Trophoblast cell (in vitro differentiated cells and primary cell): ENCODE measurements around the gene HYPK.
"Not testable (repeated sequence)": the region's sequence is repeated elsewhere in the genome, so short reads cannot be mapped to it uniquely, and the experiment has no call there.

Source experiments
- DNase-seq, 2 donors: peaks; one replicate each; pipeline ENCODE4 v3.0.0-alpha.2; 2016
- H2AFZ ChIP-seq: 2 replicates; pipeline ENCODE4 v1.6.1; 2013; ENCODE audit warnings: low read length, moderate library complexity, mild to moderate bottlenecking; ENCODE audit not compliant: insufficient read depth, poor library complexity
- H2AK5ac ChIP-seq: 2 replicates; pipeline ENCODE4 v1.6.1; 2013; ENCODE audit warnings: mild to moderate bottlenecking, low read length
- H2BK120ac ChIP-seq: 2 replicates; pipeline ENCODE4 v1.6.1; 2013; ENCODE audit warnings: low read length, mild to moderate bottlenecking, moderate library complexity; ENCODE audit not compliant: insufficient read depth, poor library complexity
- H2BK12ac ChIP-seq: 2 replicates; pipeline ENCODE4 v1.6.1; 2013; ENCODE audit warnings: mild to moderate bottlenecking, low read length, moderate library complexity
- H2BK5ac ChIP-seq: 2 replicates; pipeline ENCODE4 v1.6.1; 2013; ENCODE audit warnings: low read length, low read depth, moderate library complexity, mild to moderate bottlenecking; ENCODE audit not compliant: poor library complexity
- H3K14ac ChIP-seq: 2 replicates; pipeline ENCODE4 v1.6.1; 2013; ENCODE audit warnings: mild to moderate bottlenecking, low read length
- H3K18ac ChIP-seq: 2 replicates; pipeline ENCODE4 v1.6.1; 2013; ENCODE audit warnings: mild to moderate bottlenecking, low read length
- H3K23ac ChIP-seq: 2 replicates; pipeline ENCODE4 v1.6.1; 2013; ENCODE audit warnings: low read length
- H3K27ac ChIP-seq: 2 replicates; pipeline ENCODE4 v1.5.1; 2013; ENCODE audit warnings: low read depth, mild to moderate bottlenecking, inconsistent platforms, low read length, moderate library complexity
- H3K27me3 ChIP-seq: 2 replicates; pipeline ENCODE4 v1.6.1; 2013; ENCODE audit warnings: inconsistent platforms, mild to moderate bottlenecking, low read length, moderate library complexity; ENCODE audit not compliant: insufficient read depth
- H3K36me3 ChIP-seq, 2 experiments: 1 replicate in 1 of 2; 2 replicates in 1 of 2; pipeline ENCODE4 v1.6.1; 2013; ENCODE audit warnings: low read length in 2 of 2, mild to moderate bottlenecking in 2 of 2, moderate library complexity in 1 of 2; ENCODE audit not compliant: insufficient read depth in 2 of 2, control insufficient read depth in 1 of 2
- H3K4ac ChIP-seq: 2 replicates; pipeline ENCODE4 v1.6.1; 2013; ENCODE audit warnings: low read depth, mild to moderate bottlenecking, low read length, moderate library complexity
- H3K4me1 ChIP-seq, 2 experiments: 1 replicate in 1 of 2; 2 replicates in 1 of 2; pipeline ENCODE4 v1.6.1; 2013; ENCODE audit warnings: low read length in 2 of 2, mild to moderate bottlenecking in 2 of 2, moderate library complexity in 1 of 2; ENCODE audit not compliant: insufficient read depth in 2 of 2, control insufficient read depth in 1 of 2
- H3K4me2 ChIP-seq: 2 replicates; pipeline ENCODE4 v1.6.1; 2013; ENCODE audit warnings: inconsistent platforms, mild to moderate bottlenecking, low read length, moderate library complexity
- H3K4me3 ChIP-seq: 2 replicates; pipeline ENCODE4 v1.5.1; 2013; ENCODE audit warnings: mild to moderate bottlenecking, low read depth, low read length, inconsistent platforms
- H3K79me1 ChIP-seq: one replicate; pipeline ENCODE4 v1.6.1; 2013; ENCODE audit warnings: low read length
- H3K79me2 ChIP-seq: 2 replicates; pipeline ENCODE4 v1.6.1; 2013; ENCODE audit warnings: low read length, mild to moderate bottlenecking; ENCODE audit not compliant: control insufficient read depth, insufficient read depth, poor library complexity
- H3K9ac ChIP-seq: 2 replicates; pipeline ENCODE4 v1.6.1; 2013; ENCODE audit warnings: mild to moderate bottlenecking, low read length
- H3K9me3 ChIP-seq: 2 replicates; pipeline ENCODE4 v1.6.1; 2013; ENCODE audit warnings: low read depth, mild to moderate bottlenecking, control low read depth, inconsistent platforms, low read length; ENCODE audit not compliant: insufficient read depth
- H4K12ac ChIP-seq: 2 replicates; pipeline ENCODE4 v1.6.1; 2013; ENCODE audit warnings: low read depth, mild to moderate bottlenecking, low read length, moderate library complexity
- H4K8ac ChIP-seq: 2 replicates; pipeline ENCODE4 v1.6.1; 2013; ENCODE audit warnings: low read depth, mild to moderate bottlenecking, low read length, moderate library complexity
- H4K91ac ChIP-seq: one replicate; pipeline ENCODE4 v1.6.1; 2013; ENCODE audit warnings: low read depth, mild to moderate bottlenecking, low read length, moderate library complexity
- WGBS: extraction: QIAGEN DNeasy Blood & Tissue Kit; methylation state at CpG from one replicate; pipeline ENCODE4 v1.1.7; 2013; ENCODE audit warnings: missing lambda C conversion rate; ENCODE audit not compliant: insufficient read length, insufficient coverage; ENCODE audit errors: extremely low coverage; 5-methylcytosine and 5-hydroxymethylcytosine counted together

Gene HYPK

GRCh38 chr15:43832485-43832884 is 32.1 kb downstream of the HYPK start:
- H3K79me1 ChIP-seq, H4K8ac ChIP-seq, DNase-seq, H3K4me1 ChIP-seq, H2BK12ac ChIP-seq, H2BK5ac ChIP-seq, H3K4me3 ChIP-seq, H2AFZ ChIP-seq, H2AK5ac ChIP-seq, H3K4me2 ChIP-seq, H3K9ac ChIP-seq, H4K91ac ChIP-seq, H3K18ac ChIP-seq, H3K27me3 ChIP-seq, H3K79me2 ChIP-seq, H3K9me3 ChIP-seq, H3K4ac ChIP-seq, H3K27ac ChIP-seq, H3K36me3 ChIP-seq, H3K23ac ChIP-seq, H2BK120ac ChIP-seq, H3K14ac ChIP-seq, H4K12ac ChIP-seq: not testable (repeated sequence)
- no CpG with 5 or more reads among the region's 6 CpGs for WGBS

DNA sequence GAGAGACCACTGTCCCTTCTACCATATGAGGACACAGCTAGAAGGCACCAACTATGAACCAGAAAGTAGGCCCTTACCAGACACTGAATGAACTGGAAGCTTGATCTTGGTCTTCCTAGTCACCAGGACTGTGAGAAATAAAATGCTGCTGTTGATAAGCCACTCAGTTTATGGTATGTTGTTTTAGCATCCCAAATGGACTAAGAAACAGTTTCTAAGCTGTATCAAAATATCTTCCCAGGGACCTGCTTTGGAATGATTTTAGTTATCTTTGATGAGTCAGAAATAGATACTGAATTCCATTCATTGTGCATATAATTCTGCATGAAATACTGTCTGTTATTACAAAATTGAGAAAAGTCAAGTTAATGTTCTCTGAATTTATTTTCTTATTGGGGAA is 45.0 kb downstream of the HYPK start:
- Histone ChIP-seq H3K18ac (no peak overlapping the region), H3K27ac (no peak overlapping the region), H3K79me1 (no peaks in the 10 kb centered on the region), H3K4me2 (no peak overlapping the region), H3K27me3 (no peaks in the 10 kb centered on the region), H3K14ac (no peak overlapping the region), H3K79me2 (no peaks in the 10 kb centered on the region), H2BK5ac (no peak overlapping the region), H3K9me3 (no peaks in the 10 kb centered on the region), H2AK5ac (no peak overlapping the region), H3K4ac (no peak overlapping the region), H3K9ac (no peak overlapping the region), H2BK120ac (no peak overlapping the region), H3K23ac (no peak overlapping the region), H2AFZ (no peak overlapping the region), H4K12ac (no peak overlapping the region), H3K36me3 (peaks cover 3 to 12% of the 10 kb centered on the region in 2 experiments), H4K8ac (no peak overlapping the region), H2BK12ac (no peak overlapping the region), H3K4me1 (no peaks in the 10 kb centered on the region), H3K4me3 (no peak overlapping the region), H4K91ac (no peak overlapping the region)
- no peak for DNase-seq

DNA sequence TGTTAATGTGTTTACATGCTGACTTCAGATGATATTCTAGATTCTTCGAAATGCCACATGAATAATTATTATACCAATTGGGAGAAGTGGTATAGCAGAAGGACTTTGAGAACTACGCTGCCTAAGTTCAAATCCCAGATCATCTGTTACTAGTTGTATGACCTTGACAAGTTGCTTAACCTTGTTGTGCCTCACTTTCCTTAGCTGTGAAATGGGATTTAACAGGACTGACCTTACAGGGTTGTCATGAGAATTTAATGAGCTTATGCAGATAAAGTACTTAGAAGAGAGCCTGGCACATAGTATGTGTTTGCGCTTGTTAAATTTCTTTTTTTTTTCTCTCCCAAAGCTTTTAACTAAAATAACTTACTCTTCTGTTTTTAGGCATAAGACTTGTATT is 50.9 kb downstream of the HYPK start:
- no peaks in the 10 kb centered on the region for H3K4me1 ChIP-seq
- H3K4ac ChIP-seq = no peak overlapping the region
- H2BK120ac ChIP-seq = no peak overlapping the region
- H3K9ac ChIP-seq = no peak overlapping the region
- H2BK12ac ChIP-seq = no peak overlapping the region
- H3K4me2 ChIP-seq = no peak overlapping the region
- no CpG with 5 or more reads among the region's 3 CpGs for WGBS
- H3K14ac ChIP-seq = no peak overlapping the region
- H3K18ac ChIP-seq = no peak overlapping the region
- no peaks in the 10 kb centered on the region for H3K79me2 ChIP-seq
- H3K9me3 ChIP-seq = no peaks in the 10 kb centered on the region
- H3K4me3 ChIP-seq = no peak overlapping the region
- no peak for DNase-seq
- peaks cover 2 to 12% of the 10 kb centered on the region in 2 experiments for H3K36me3 ChIP-seq
- no peak overlapping the region for H4K12ac ChIP-seq
- no peaks in the 10 kb centered on the region for H3K27me3 ChIP-seq
- no peak overlapping the region for H2AFZ ChIP-seq
- no peak overlapping the region for H3K23ac ChIP-seq
- no peak overlapping the region for H4K8ac ChIP-seq
- H4K91ac ChIP-seq = no peak overlapping the region
- H2BK5ac ChIP-seq = no peak overlapping the region
- H2AK5ac ChIP-seq = no peak overlapping the region
- H3K79me1 ChIP-seq = no peaks in the 10 kb centered on the region
- no peak overlapping the region for H3K27ac ChIP-seq

- Histone ChIP-seq H2BK5ac (no peak overlapping the region), H3K79me2 (no peaks in the 10 kb centered on the region), H3K27me3 (no peaks in the 10 kb centered on the region), H3K4me2 (no peak overlapping the region), H3K36me3 (peaks cover 2 to 9% of the 10 kb centered on the region in 2 experiments), H3K4ac (no peak overlapping the region), H4K8ac (no peak overlapping the region), H3K18ac (no peak overlapping the region), H2BK120ac (no peak overlapping the region), H3K23ac (no peak overlapping the region), H2AFZ (no peak overlapping the region), H3K4me1 (no peaks in the 10 kb centered on the region), H2BK12ac (no peak overlapping the region), H3K14ac (no peak overlapping the region), H3K9me3 (no peaks in the 10 kb centered on the region), H4K91ac (no peak overlapping the region), H3K4me3 (no peak overlapping the region), H2AK5ac (no peak overlapping the region), H3K27ac (no peak overlapping the region), H3K79me1 (no peaks in the 10 kb centered on the region), H4K12ac (no peak overlapping the region), H3K9ac (no peak overlapping the region)
- DNase-seq = no peak
- no CpG with 5 or more reads among the region's 4 CpGs for WGBS
These were observed 52.2 kb downstream of the HYPK start for GRCh38 chr15:43852607-43853006.
